Measurements from ENCODE around the gene HDAC11.

DNA sequence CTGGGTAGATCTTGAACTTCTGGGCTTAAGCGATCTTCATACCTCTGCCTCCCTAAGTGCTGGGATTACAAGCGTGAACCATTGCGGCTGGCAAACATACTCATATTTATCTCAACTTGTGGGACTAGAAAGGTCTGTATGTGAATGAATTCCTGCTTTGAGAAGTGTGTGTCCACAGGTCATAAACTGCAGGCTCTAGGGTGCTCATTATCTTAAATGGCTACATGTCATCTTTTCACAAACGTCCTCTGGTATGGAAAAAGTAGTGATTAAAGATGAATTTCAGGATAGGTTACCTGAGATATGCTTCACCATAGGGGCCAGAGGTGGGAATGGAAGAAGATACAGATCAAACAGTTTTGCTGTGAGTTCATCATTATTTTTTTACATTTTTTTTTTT lies 7.8 kb upstream of the HDAC11 start:
- no peak for TF ChIP-seq POLR2AphosphoS5 (IDR thresholded peaks at IDR 0.05)
- TF ChIP-seq, protein P1, sequence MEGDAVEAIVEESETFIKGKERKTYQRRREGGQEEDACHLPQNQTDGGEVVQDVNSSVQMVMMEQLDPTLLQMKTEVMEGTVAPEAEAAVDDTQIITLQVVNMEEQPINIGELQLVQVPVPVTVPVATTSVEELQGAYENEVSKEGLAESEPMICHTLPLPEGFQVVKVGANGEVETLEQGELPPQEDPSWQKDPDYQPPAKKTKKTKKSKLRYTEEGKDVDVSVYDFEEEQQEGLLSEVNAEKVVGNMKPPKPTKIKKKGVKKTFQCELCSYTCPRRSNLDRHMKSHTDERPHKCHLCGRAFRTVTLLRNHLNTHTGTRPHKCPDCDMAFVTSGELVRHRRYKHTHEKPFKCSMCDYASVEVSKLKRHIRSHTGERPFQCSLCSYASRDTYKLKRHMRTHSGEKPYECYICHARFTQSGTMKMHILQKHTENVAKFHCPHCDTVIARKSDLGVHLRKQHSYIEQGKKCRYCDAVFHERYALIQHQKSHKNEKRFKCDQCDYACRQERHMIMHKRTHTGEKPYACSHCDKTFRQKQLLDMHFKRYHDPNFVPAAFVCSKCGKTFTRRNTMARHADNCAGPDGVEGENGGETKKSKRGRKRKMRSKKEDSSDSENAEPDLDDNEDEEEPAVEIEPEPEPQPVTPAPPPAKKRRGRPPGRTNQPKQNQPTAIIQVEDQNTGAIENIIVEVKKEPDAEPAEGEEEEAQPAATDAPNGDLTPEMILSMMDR (IDR thresholded peaks at IDR 0.05) = no peak
